Glomerular endothelial cell (primary cell): ENCODE data around the gene CARMIL1. TPM values are rescaled to one million over a fixed set of nuclear protein-coding genes. Genes with fewer than 3 reads are reported as not detected.
A peak's percentile ranks its signal among the peaks of the same experiment; 100 is the strongest.

Source experiments
- DNase-seq: peaks from one replicate; pipeline ENCODE4 v3.0.0-alpha.2; 2011; ENCODE audit warnings: low read depth, low spot score; ENCODE audit errors: extremely low read depth
- total RNA-seq: library from RNA; depleted of rRNA; stranded (reverse); fragments of >200 nt; gene quantifications from 2 replicates; pipeline ENCODE4 v1.2.3, GENCODE V29; 2015

The CARMIL1 gene
- total RNA-seq, 1 donor from 2014 or later = 7.8 TPM

- no peak for DNase-seq
Observed at GRCh38 chr6:25330796-25331685, 51.9 kb downstream of the CARMIL1 start.

- no peak for DNase-seq
Observed at GRCh38 chr6:25332165-25332564, 53.0 kb downstream of the CARMIL1 start.

- DNase-seq = no peak
Observed at GRCh38 chr6:25332655-25333071, 53.5 kb downstream of the CARMIL1 start.

- DNase-seq = no peak
Observed at GRCh38 chr6:25333471-25333870, 54.3 kb downstream of the CARMIL1 start.

- no peak for DNase-seq
Observed at GRCh38 chr6:25334793-25335192, 55.6 kb downstream of the CARMIL1 start.

GRCh38 chr6:25336996-25337395 lies 57.8 kb downstream of the CARMIL1 start:
- DNase-seq = no peak

- no peak for DNase-seq
Observed at GRCh38 chr6:25337431-25337830, 58.3 kb downstream of the CARMIL1 start.

- no peak for DNase-seq
Observed at GRCh38 chr6:25340431-25341202, 61.4 kb downstream of the CARMIL1 start.

- DNase-seq = no peak
Observed at GRCh38 chr6:25341203-25341552, 62.0 kb downstream of the CARMIL1 start.

GRCh38 chr6:25341923-25342619 lies 62.9 kb downstream of the CARMIL1 start:
- no peak for DNase-seq

- DNase-seq = peak; percentile 9
Observed at GRCh38 chr6:25342802-25343201, 63.6 kb downstream of the CARMIL1 start.

- DNase-seq = no peak
Observed at GRCh38 chr6:25343984-25344383, 64.8 kb downstream of the CARMIL1 start.

- DNase-seq = no peak
Observed at GRCh38 chr6:25344827-25345226, 65.7 kb downstream of the CARMIL1 start.

- no peak for DNase-seq
Observed at GRCh38 chr6:25346064-25346463, 66.9 kb downstream of the CARMIL1 start.

- no peak for DNase-seq
Observed at GRCh38 chr6:25350573-25350972, 71.4 kb downstream of the CARMIL1 start.

GRCh38 chr6:25351485-25351884 lies 72.3 kb downstream of the CARMIL1 start:
- no peak for DNase-seq

GRCh38 chr6:25352285-25352684 lies 73.1 kb downstream of the CARMIL1 start:
- no peak for DNase-seq

GRCh38 chr6:25354078-25354932 lies 75.1 kb downstream of the CARMIL1 start:
- DNase-seq = no peak

GRCh38 chr6:25359191-25359861 lies 80.2 kb downstream of the CARMIL1 start:
- no peak for DNase-seq

- no peak for DNase-seq
Observed at GRCh38 chr6:25359891-25360290, 80.7 kb downstream of the CARMIL1 start.
